Adrenal gland (tissue), 5 donors: Measurements from ENCODE around the gene TMCC1.

Experiments used
- POLR2A ChIP-seq, 2 donors: fragments of 450-650 bp; IDR thresholded peaks; one replicate each; pipeline ENCODE4 v1.6.1; 2017; ENCODE audit warnings: antibody characterized with exemption in 2 of 2, mild to moderate bottlenecking in 2 of 2, moderate library complexity in 1 of 2
- TF ChIP-seq, protein P1 (sequence below), 6 experiments: fragments of 450-650 bp in 4 of 6; fragments of 200-600 bp in 2 of 6; sonication (generic) in 1 of 6; IDR thresholded peaks; 1 replicate in 5 of 6; 2 replicates in 1 of 6; pipeline versions ENCODE4 v1.5.1 to v1.8.0; 2016 to 2021; ENCODE audit warnings: antibody characterized with exemption in 6 of 6, mild to moderate bottlenecking in 2 of 6, moderate library complexity in 1 of 6
- donor health status: DM: no; HTN: no; CAD: no.

DNA sequence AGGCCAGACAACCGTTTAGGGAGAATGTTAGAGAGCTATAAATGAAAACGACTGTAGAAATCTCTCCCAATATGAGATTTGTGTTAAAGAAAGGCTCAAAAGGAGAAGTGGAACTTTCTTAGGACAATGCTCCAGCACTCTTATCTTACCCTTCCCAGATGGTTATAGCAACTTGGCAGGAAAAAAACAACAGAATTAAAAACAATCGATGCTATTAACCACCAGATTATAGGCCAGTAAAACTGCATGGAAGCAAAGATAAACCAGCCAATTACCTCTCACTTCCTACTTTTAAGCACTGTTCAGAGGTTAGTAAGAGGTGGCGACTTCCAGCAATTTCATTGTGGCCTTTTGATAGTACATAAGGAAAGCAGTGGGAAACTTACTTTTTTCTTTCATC, 72.9 kb downstream of the TMCC1 start:
- no peak for TF ChIP-seq POLR2A (IDR thresholded peaks at IDR 0.05)
- TF ChIP-seq, protein P1, sequence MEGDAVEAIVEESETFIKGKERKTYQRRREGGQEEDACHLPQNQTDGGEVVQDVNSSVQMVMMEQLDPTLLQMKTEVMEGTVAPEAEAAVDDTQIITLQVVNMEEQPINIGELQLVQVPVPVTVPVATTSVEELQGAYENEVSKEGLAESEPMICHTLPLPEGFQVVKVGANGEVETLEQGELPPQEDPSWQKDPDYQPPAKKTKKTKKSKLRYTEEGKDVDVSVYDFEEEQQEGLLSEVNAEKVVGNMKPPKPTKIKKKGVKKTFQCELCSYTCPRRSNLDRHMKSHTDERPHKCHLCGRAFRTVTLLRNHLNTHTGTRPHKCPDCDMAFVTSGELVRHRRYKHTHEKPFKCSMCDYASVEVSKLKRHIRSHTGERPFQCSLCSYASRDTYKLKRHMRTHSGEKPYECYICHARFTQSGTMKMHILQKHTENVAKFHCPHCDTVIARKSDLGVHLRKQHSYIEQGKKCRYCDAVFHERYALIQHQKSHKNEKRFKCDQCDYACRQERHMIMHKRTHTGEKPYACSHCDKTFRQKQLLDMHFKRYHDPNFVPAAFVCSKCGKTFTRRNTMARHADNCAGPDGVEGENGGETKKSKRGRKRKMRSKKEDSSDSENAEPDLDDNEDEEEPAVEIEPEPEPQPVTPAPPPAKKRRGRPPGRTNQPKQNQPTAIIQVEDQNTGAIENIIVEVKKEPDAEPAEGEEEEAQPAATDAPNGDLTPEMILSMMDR (IDR thresholded peaks at IDR 0.05): no peak
